Right cardiac atrium (tissue), 5 donors: ENCODE results near the gene EMX1. TPM values are rescaled to one million over a fixed set of nuclear protein-coding genes. Genes with fewer than 3 reads are reported as not detected.
A peak's percentile ranks its signal among the peaks of the same experiment; 100 is the strongest.

Experiments used
- ATAC-seq, 2 donors: fragments of 200-7000 bp; cut with Tn5 transposase; one replicate each; pipeline versions ENCODE4 v1.8.0 to v1.9.1; 2020; ENCODE audit warnings: moderate library complexity in 2 of 2, mild to moderate bottlenecking in 1 of 2
- DNase-seq, 3 donors: peaks; one replicate each; pipeline ENCODE4 v3.0.0-alpha.2; 2020
- H3K27ac ChIP-seq: one replicate; pipeline ENCODE4 v1.5.1; 2013; ENCODE audit warnings: mild to moderate bottlenecking, low read length, control low read depth, moderate library complexity
- H3K27me3 ChIP-seq: one replicate; pipeline ENCODE4 v1.6.1; 2013; ENCODE audit not compliant: control insufficient read depth, insufficient read depth
- H3K4me1 ChIP-seq: one replicate; pipeline ENCODE4 v1.6.1; 2013; ENCODE audit warnings: low read length; ENCODE audit not compliant: control insufficient read depth, insufficient read depth
- H3K4me3 ChIP-seq: one replicate; pipeline ENCODE4 v1.5.1; 2013; ENCODE audit warnings: low read length, control low read depth
- H3K9me3 ChIP-seq: one replicate; pipeline ENCODE4 v1.6.1; 2013; ENCODE audit warnings: low read length; ENCODE audit not compliant: control insufficient read depth
- WGBS: extraction: QIAGEN DNeasy Blood & Tissue Kit; methylation state at CpG from one replicate; pipeline ENCODE4 v1.1.7; 2013; 5-methylcytosine and 5-hydroxymethylcytosine counted together
- intact Hi-C, 4 donors: fragments of 100-400 bp; cut with DNase I; formaldehyde crosslinking; loops; one replicate each; pipeline versions ENCODE4 v1.11.0 to v1.14.0; 2022 to 2023
- polyA plus RNA-seq: library from polyadenylated mRNA; stranded (reverse); fragments of 200-250 nt; gene quantifications from one replicate; pipeline ENCODE4 v1.2.3, GENCODE V29; 2013
- total RNA-seq, 4 donors: library from RNA; stranded (reverse); fragmentation: NEBNext Ultra II Directional; extraction: Animal tissue kit (Norgen Biotek cat#: 25700); gene quantifications; one replicate each; pipeline ENCODE4 v1.2.1, GENCODE V29; 2021
- donor health status: healthy with polysubstance abuse.
- donor health status: DM: no; HTN: yes; CAD: no.
- donor health status: DM: no; HTN: no; CAD: no.
- donor health status: DM: no; HTN: yes; CAD: no; lungs with severe emphysema.
- donor health status: DM: yes; HTN: yes; CAD: no.

Gene EMX1
- total and polyA plus RNA-seq, 5 donors, result 0.18 TPM; not detected in 4

DNA sequence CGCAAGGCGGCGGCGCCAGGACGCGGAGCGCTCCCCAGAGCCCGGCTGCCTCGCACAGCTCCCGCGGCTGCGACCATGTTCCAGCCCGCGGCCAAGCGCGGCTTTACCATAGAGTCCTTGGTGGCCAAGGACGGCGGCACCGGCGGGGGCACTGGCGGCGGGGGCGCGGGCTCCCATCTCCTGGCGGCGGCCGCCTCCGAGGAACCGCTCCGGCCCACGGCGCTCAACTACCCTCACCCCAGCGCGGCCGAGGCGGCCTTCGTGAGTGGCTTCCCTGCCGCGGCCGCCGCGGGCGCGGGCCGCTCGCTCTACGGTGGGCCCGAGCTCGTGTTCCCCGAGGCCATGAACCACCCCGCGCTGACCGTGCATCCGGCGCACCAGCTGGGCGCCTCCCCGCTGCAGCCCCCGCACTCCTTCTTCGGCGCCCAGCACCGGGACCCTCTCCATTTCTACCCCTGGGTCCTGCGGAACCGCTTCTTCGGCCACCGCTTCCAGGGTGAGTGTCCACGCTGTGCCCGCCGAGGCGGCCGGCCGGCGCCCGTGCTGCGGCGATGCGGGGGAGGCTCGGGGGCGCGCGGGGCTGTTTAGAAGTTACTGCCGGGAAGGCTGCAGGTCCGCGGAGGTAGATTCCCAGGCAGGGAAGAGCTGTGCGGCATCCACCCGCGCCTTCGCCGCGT lies 696 bp downstream of the EMX1 start:
- DNase-seq (no peak), ATAC-seq (peak in 1 of 2 donors; percentile 15)
- intact Hi-C loops, result no loop called here
- Histone ChIP-seq H3K27ac (no peak overlapping the region), H3K27me3 (no peaks in the 10 kb centered on the region), H3K9me3 (no peaks in the 10 kb centered on the region), H3K4me3 (peak overlapping the region; percentile 54), H3K4me1 (peaks cover 6% of the 10 kb centered on the region)
- WGBS, result 1% methylated on average over 89 of the region's 89 CpGs

DNA sequence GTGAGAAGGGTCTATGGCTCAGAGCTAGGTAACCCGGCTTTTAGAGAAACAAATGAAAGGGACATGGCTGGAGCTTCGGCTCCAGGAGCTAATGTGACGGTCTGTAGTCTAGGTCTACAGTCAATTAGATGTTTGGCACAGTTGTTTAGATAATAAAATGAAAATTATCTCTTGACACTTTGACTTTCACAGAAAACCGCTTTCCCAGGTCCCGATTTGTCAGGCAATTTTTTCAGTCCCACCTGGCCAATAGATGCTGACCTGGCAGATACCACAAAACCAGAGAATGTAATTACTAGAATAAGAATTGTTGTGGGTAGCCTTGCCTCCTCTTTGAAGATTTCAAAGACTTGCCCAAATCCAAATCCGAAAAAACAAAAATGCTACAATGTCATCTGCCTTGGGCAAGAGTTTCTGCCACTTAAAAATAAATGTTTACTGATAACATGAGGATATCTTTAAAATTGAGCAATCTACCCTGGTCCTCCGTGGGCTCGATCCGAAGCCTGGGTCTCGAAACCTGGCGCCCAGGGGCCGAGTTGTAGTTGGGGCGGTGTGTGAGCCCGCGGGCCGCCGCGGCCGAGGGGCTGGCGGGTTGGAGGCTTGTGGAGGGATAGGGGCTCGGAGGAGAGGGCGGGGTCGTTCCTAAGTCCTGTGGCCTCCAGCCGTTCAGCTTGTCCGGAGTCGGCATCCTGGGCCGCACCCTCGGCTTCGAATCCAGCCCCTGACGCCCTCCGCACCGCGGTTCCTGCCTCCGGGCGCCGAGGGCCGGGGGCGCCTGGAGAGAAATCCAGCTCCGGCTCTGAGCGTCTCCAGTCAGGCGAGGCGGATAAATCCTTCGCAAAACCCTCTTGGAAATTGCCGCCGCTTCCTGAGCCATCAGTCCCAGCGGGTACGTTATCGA lies 2.3 kb downstream of the EMX1 start:
- intact Hi-C loops, result no loop called here
- peaks cover 6% of the 10 kb centered on the region for H3K4me1 ChIP-seq

DNA sequence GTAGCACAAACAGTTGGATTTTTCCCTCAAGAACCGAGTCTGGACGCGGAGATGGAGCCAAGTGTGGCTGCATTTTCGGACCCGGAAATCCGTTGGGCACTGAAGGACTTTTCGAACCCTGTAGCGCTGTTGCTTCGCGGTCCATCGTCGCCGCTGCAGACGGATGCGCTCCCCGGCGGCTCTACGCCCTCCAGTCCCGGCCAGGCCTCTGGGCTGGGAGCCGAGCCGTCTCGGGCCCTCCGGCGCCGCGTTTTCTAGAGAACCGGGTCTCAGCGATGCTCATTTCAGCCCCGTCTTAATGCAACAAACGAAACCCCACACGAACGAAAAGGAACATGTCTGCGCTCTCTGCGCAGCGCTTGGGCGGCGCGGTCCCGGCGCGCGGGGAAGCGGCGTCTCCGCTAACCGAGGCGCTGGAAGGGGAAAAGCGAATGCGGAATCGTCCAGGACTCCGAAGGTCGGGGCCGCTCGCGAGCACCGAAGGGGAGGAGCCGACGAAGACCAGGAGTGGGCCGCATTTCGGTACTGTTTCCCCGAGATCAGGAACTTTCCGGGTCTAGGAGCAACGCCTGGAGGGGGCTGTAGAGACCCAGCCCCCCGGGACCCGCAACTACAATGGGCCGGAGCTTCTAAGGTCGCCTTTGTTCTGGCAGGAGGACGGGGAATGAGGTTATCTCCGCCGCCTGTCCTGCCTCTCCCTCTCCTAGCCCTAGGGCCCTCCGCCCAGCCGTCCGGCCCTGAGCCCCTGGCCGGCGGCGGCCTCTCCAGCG lies 3.2 kb downstream of the EMX1 start:
- peak in 1 of 2 donors; percentile 9 for ATAC-seq
- Histone ChIP-seq H3K27me3 (no peaks in the 10 kb centered on the region), H3K4me1 (peaks cover 6% of the 10 kb centered on the region)

More for the DNA sequence above, 2.3 kb downstream of the EMX1 start:
- Histone ChIP-seq H3K27ac (no peak overlapping the region), H3K9me3 (no peaks in the 10 kb centered on the region), H3K4me3 (peak overlapping the region; percentile 17), H3K27me3 (no peaks in the 10 kb centered on the region)
- WGBS, result 5% methylated on average over 48 of the region's 48 CpGs
- no peak for DNase-seq
- no peak for ATAC-seq

DNA sequence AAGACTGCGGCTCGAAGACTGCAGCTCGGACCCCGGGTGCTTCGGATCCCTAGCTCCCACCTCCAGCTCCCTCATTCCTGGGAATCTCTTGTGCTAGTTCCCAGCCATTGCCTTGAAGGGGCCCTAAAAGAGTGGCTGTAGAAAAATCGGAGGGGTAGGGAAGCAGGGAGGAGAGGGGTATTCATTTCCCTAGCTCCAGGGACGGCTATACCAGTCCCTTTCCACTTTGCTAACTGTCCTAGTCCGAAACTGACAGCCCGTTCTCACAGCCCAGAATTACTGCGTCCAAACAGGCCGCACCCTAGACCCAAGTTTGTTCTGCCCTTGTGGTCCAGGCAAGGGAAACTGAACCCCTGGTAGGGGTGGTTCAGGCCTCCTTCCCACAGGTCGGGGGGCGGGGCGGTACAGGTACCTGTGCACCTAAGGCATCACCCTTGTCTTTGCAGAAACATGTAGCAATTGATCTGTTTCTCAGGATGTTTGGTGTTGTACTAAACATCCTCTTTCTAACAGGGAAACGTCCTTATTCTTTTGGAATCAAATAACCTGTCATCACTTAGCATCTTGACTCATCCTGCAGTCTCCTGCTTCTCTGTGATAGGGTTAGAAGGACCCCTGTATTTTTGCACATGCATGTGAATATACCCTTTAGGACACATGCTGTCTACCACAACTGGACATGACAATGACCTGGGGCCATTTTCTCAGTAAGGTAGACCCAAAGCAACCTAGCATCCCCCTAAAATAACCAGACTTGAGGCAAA lies 4.0 kb downstream of the EMX1 start:
- no peaks in the 10 kb centered on the region for H3K9me3 ChIP-seq
- peaks cover 6% of the 10 kb centered on the region for H3K4me1 ChIP-seq
- no peaks in the 10 kb centered on the region for H3K27me3 ChIP-seq
- ATAC-seq (no peak), DNase-seq (no peak)
- intact Hi-C loops, result no loop called here
- 27% methylated on average over 15 of the region's 15 CpGs for WGBS
- H3K4me3 ChIP-seq, result no peak overlapping the region
- no peak overlapping the region for H3K27ac ChIP-seq

More for the DNA sequence above, 3.2 kb downstream of the EMX1 start:
- WGBS, result 2% methylated on average over 77 of the region's 77 CpGs
- Histone ChIP-seq H3K27ac (no peak overlapping the region), H3K4me3 (peak overlapping the region; percentile 17), H3K9me3 (no peaks in the 10 kb centered on the region)
- intact Hi-C loops, result no loop called here
- DNase-seq, result peak in 1 of 3 donors; percentile 43

DNA sequence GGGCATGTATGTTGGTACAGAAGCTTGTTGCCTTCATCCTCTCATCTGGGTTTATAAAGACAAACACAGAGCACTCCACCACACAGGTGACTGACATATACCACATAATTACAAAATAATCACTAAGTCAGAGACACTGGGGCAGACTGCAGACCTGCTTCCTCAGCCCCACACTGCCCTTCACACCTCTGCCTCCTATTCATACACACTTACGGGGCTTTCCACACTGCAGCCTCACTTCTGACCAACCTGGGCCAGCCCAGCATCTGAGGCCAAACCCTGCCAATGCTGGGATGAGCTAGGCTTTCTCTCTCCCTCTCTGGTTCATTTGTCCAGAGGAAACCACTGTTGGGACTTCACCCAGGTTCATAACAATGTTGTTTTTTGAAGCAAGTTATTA lies 4.5 kb downstream of the EMX1 start:
- Histone ChIP-seq H3K27me3 (no peaks in the 10 kb centered on the region), H3K4me1 (peaks cover 2% of the 10 kb centered on the region), H3K4me3 (no peak overlapping the region), H3K9me3 (no peaks in the 10 kb centered on the region), H3K27ac (no peak overlapping the region)
- intact Hi-C loops, result no loop called here
- 82% methylated on average over 1 of the region's 1 CpG for WGBS
- no peak for DNase-seq
- no peak for ATAC-seq

DNA sequence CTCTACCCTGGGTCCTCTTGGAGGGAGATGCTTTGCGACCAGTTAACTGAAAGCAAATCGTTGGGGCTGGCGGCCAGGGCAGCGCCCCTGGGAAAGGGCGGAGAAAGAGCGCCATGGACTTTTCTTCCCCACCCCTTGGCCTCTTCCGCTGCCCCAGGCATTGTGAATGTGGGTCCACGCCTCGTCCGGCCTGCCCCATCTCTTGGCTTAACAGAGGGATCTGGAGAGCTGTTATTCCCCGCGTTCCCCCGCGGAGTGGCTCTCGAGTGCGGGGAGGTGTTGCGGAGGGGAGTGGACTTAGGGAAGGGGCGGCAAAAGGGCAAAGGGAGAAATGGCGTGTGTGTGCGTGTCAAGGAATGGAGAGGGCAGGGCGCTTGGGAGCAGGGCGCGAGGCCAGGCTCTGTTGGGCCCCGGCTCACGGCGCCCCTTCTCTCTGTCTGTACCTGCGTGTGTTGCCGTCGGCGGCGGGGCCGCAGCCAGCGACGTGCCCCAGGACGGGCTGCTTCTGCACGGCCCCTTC lies 6.6 kb downstream of the EMX1 start:
- 5% methylated on average over 36 of the region's 36 CpGs for WGBS
- intact Hi-C loops, result no loop called here
- Histone ChIP-seq H3K27me3 (no peaks in the 10 kb centered on the region), H3K9me3 (no peaks in the 10 kb centered on the region), H3K4me3 (no peak overlapping the region), H3K27ac (no peak overlapping the region), H3K4me1 (no peaks in the 10 kb centered on the region)
- peak in 1 of 2 donors; percentile 12 for ATAC-seq
- DNase-seq, result peak in 1 of 3 donors; percentile 30

DNA sequence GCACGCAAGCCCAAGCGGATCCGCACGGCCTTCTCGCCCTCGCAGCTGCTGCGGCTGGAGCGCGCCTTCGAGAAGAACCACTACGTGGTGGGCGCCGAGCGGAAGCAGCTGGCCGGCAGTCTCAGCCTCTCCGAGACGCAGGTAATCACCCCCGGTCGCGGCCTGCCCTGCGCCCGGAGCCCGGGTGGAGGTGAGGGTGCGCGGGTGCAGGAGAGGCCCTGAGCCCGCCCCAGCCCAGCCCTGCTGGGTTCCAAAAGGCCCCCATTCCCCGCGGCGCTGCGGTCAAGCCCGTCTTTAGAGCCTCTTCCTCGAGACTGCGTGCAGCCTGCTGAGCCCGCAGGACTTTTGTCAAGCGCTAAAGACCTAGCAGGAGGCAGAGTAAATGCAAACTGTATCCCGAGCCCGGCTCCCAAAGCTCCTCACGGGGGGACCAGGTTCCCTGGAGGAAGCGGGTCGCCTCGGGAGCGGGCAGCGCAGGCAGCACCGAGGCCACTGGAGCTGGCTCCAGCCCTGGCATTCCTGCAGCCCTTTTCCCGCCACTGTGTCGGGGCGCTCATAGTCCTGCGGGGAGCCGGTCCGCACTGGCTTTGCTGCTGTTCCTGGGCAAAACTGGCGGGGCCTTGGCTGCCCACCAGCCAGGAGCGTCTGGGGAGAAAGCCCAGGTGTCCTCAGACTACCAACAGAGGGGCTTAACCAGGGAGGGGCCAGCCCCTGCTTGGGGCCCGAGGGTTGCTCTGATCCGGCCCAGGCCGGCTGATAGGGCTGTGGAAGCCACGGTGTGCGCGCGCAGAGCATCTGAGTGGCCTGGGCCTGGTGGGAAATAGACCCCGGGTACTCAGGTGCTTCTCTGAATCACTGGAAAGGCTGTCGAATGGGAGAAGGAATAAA lies 7.3 kb downstream of the EMX1 start:
- H3K27me3 ChIP-seq, result no peaks in the 10 kb centered on the region
- ATAC-seq (peak in 1 of 2 donors; percentile 13), DNase-seq (peak in 1 of 3 donors; percentile 43)
- intact Hi-C loops, result no loop called here
- no peak overlapping the region for H3K27ac ChIP-seq
- no peak overlapping the region for H3K4me3 ChIP-seq
- no peaks in the 10 kb centered on the region for H3K9me3 ChIP-seq
- WGBS, result 4% methylated on average over 61 of the region's 61 CpGs
- no peaks in the 10 kb centered on the region for H3K4me1 ChIP-seq

DNA sequence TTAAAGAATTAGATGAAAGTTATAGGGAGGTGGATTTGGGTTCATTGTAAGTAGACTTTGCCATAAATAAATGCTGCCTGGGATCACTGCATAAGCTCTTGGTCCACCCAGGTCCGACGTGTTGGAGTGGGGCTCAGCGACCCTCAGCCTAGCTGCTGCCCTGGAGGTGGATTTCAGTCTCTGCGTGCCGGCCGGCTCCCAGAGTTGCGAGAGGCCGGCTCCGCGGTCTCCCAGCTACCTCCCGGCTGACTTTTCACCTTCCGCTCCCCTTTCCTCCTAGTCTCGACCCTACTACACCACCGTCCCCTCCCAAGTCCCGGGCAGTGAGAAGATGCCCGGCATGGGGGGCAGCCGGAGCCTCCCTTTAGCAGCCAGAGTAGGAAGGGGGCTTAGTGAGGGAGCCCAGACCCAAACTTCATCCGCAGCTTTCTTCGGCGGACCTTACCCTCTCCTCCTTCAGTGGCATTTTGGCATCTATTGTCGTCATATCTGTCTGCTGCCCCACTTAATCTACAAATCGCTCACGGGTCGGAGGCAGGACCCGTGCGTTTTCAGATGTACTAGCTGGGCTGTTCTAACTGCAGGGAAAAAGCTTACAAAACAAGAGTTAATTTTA lies 8.1 kb downstream of the EMX1 start:
- no peak overlapping the region for H3K27ac ChIP-seq
- intact Hi-C loops, result no loop called here
- no peaks in the 10 kb centered on the region for H3K27me3 ChIP-seq
- DNase-seq, result peak in 1 of 3 donors; percentile 27
- WGBS, result 8% methylated on average over 26 of the region's 26 CpGs
- no peak overlapping the region for H3K4me3 ChIP-seq
- no peak for ATAC-seq
- H3K9me3 ChIP-seq, result no peaks in the 10 kb centered on the region
- H3K4me1 ChIP-seq, result no peaks in the 10 kb centered on the region

DNA sequence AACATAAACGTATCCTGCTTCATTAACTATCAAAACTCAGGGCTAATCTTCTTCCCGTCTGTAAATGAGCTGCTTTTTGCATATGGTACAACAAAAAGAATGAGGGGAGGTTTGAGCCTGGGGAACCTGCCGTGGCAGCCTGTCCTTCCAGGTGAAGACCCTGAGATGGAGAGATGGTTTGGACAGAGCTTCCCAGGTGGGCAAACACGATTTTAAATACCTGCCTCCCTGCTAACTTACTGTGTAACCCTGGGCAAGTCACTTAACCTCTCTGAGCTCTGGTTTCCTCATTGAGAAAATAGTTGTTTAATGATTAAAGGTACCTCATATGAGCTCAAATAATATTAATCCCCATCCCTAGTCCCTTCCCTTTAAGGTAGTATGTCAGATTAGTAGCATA lies 9.0 kb downstream of the EMX1 start:
- intact Hi-C loops, result no loop called here
- 16% methylated on average over 4 of the region's 4 CpGs for WGBS
- no peaks in the 10 kb centered on the region for H3K27me3 ChIP-seq

More for the DNA sequence above, 9.0 kb downstream of the EMX1 start:
- H3K9me3 ChIP-seq, result no peaks in the 10 kb centered on the region
- ATAC-seq (no peak), DNase-seq (peak in 1 of 3 donors; percentile 11)
- H3K27ac ChIP-seq, result no peak overlapping the region
- no peak overlapping the region for H3K4me3 ChIP-seq
- H3K4me1 ChIP-seq, result no peaks in the 10 kb centered on the region
